ENCODE data around the gene LASP1. TPM values are rescaled to one million over a fixed set of nuclear protein-coding genes. Genes with fewer than 3 reads are reported as not detected.

Gene LASP1
- total RNA-seq, 1 experiment from 2014 or later, result 106 TPM

- Histone ChIP-seq H3K9me3 (ENCODE audit: low read length) (no peaks in the 10 kb centered on the region), H3K27ac (ENCODE audit: low read length) (no peak overlapping the region), H3K9me2 (replicated peaks; ENCODE audit: low read length) (no peaks in the 10 kb centered on the region), H4K20me1 (ENCODE audit: low read length) (no peaks in the 10 kb centered on the region), H3K27me3 (ENCODE audit: low read length) (no peaks in the 10 kb centered on the region), H3K4me3 (ENCODE audit: low read length) (no peak overlapping the region), H3K9ac (ENCODE audit: low read length) (no peak overlapping the region), H3K79me2 (ENCODE audit: low read length) (peaks cover 3% of the 10 kb centered on the region; the same call in 1 of the 2 replicates), H3K4me2 (ENCODE audit: low read length) (no peak overlapping the region), H3K4me1 (ENCODE audit: insufficient read depth, low read length) (no peaks in the 10 kb centered on the region), H3K36me3 (ENCODE audit: low read depth, low read length) (peaks cover 16% of the 10 kb centered on the region), H3F3A (ENCODE audit: low read length, unreplicated experiment) (no peaks in the 10 kb centered on the region), H2AFZ (ENCODE audit: low read length) (no peak overlapping the region)
- POLR2A ChIA-PET (ENCODE audit: unreplicated experiment), result no interaction called here
- TF ChIP-seq, protein P1, sequence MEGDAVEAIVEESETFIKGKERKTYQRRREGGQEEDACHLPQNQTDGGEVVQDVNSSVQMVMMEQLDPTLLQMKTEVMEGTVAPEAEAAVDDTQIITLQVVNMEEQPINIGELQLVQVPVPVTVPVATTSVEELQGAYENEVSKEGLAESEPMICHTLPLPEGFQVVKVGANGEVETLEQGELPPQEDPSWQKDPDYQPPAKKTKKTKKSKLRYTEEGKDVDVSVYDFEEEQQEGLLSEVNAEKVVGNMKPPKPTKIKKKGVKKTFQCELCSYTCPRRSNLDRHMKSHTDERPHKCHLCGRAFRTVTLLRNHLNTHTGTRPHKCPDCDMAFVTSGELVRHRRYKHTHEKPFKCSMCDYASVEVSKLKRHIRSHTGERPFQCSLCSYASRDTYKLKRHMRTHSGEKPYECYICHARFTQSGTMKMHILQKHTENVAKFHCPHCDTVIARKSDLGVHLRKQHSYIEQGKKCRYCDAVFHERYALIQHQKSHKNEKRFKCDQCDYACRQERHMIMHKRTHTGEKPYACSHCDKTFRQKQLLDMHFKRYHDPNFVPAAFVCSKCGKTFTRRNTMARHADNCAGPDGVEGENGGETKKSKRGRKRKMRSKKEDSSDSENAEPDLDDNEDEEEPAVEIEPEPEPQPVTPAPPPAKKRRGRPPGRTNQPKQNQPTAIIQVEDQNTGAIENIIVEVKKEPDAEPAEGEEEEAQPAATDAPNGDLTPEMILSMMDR (conservative IDR thresholded peaks at IDR 0.05; ENCODE audit: low read depth, low read length), result no peak
- no peak for TF ChIP-seq EZH2 (IDR thresholded peaks at IDR 0.05; ENCODE audit: low read length, unreplicated experiment)
- TF ChIP-seq EZH2phosphoT487 (IDR thresholded peaks at IDR 0.05; ENCODE audit: borderline replicate concordance, low read length), result no peak
- no peak for DNase-seq
- CTCF ChIA-PET, result no interaction called here
- intact Hi-C loops (cut with micrococcal nuclease), result no loop called here
- no peak for ATAC-seq
- BruUV-seq (replicated peaks), result no TSS peak
Observed at GRCh38 chr17:38906460-38907228, 36.8 kb downstream of the LASP1 start.

- POLR2A ChIA-PET (ENCODE audit: unreplicated experiment), result no interaction called here
- Histone ChIP-seq H2AFZ (ENCODE audit: low read length) (no peak overlapping the region), H3K79me2 (ENCODE audit: low read length) (no peaks in the 10 kb centered on the region; the same call in 1 of the 2 replicates)
Observed at GRCh38 chr17:38907930-38908675, 38.2 kb downstream of the LASP1 start.

More at GRCh38 chr17:38907930-38908675, 38.2 kb downstream of the LASP1 start:
- H3K9me2 ChIP-seq (replicated peaks; ENCODE audit: low read length), result no peaks in the 10 kb centered on the region
- no peaks in the 10 kb centered on the region for H3K27me3 ChIP-seq (ENCODE audit: low read length)
- no peaks in the 10 kb centered on the region for H3K4me1 ChIP-seq (ENCODE audit: insufficient read depth, low read length)
- ATAC-seq (no peak), DNase-seq (no peak)
- no peak overlapping the region for H3K9ac ChIP-seq (ENCODE audit: low read length)
- H3K4me3 ChIP-seq (ENCODE audit: low read length), result no peak overlapping the region
- BruUV-seq (replicated peaks), result no TSS peak
- peaks cover 13% of the 10 kb centered on the region for H3K36me3 ChIP-seq (ENCODE audit: low read depth, low read length)
- H3K4me2 ChIP-seq (ENCODE audit: low read length), result no peak overlapping the region
- H3F3A ChIP-seq (ENCODE audit: low read length, unreplicated experiment), result no peaks in the 10 kb centered on the region
- no peaks in the 10 kb centered on the region for H4K20me1 ChIP-seq (ENCODE audit: low read length)
- no peaks in the 10 kb centered on the region for H3K9me3 ChIP-seq (ENCODE audit: low read length)
- no peak overlapping the region for H3K27ac ChIP-seq (ENCODE audit: low read length)
- TF ChIP-seq EZH2phosphoT487 (IDR thresholded peaks at IDR 0.05; ENCODE audit: borderline replicate concordance, low read length), result no peak
- TF ChIP-seq EZH2 (IDR thresholded peaks at IDR 0.05; ENCODE audit: low read length, unreplicated experiment), result no peak
- TF ChIP-seq, protein P1 (conservative IDR thresholded peaks at IDR 0.05; ENCODE audit: low read depth, low read length), result no peak
- intact Hi-C loops (cut with micrococcal nuclease), result no loop called here
- CTCF ChIA-PET, result no interaction called here
